K562 (cell line): ENCODE measurements around the gene CCNQ.

Experiments used
- ADNP ChIP-seq: fragments of 200-800 bp; sonication (Bioruptor generic); IDR thresholded peaks from 2 replicates; pipeline ENCODE4 v1.6.1; 2016; ENCODE audit warnings: missing genetic modification characterization, missing compliant biosample characterization
- CBFB ChIP-seq: sonication (generic); formaldehyde crosslinking; IDR thresholded peaks from 2 replicates; pipeline ENCODE4 v1.4.0; 2020; ENCODE audit warnings: mild to moderate bottlenecking, missing genetic modification reagents
- CC2D1A ChIP-seq: fragments of 450-650 bp; IDR thresholded peaks from 2 replicates; pipeline ENCODE4 v1.6.1; 2017; ENCODE audit warnings: mild to moderate bottlenecking
- CREB3L1 ChIP-seq: fragments of 450-650 bp; IDR thresholded peaks from 2 replicates; pipeline ENCODE4 v1.6.1; 2014; ENCODE audit warnings: low read depth, mild to moderate bottlenecking, moderate library complexity, borderline replicate concordance
- CREM ChIP-seq: IDR thresholded peaks from 2 replicates; pipeline ENCODE4 v1.6.1; 2014; ENCODE audit warnings: antibody characterized with exemption, low read depth
- KDM1A ChIP-seq, 2 experiments: fragments of 450-650 bp; IDR thresholded peaks; 2 replicates each; pipeline ENCODE4 v1.6.1; 2016; ENCODE audit warnings: mild to moderate bottlenecking in 2 of 2
- NRF1 ChIP-seq, 2 experiments: fragments of 450-650 bp; IDR thresholded peaks in 1 of 2; conservative IDR thresholded peaks in 1 of 2; 2 replicates each; pipeline ENCODE4 v1.6.1; 2014; ENCODE audit warnings: mild to moderate bottlenecking in 2 of 2
- TCF7L2 ChIP-seq: fragments of 150-350 bp; IDR thresholded peaks from 2 replicates; pipeline ENCODE4 v1.6.1; 2016; ENCODE audit warnings: low read depth, mild to moderate bottlenecking, low read length, moderate library complexity

- TF ChIP-seq KDM1A (IDR thresholded peaks at IDR 0.05) (no peak), CREB3L1 (no peak), CC2D1A (no peak), CREM (no peak), TCF7L2 (no peak), ADNP (tag) (no peak), CBFB (no peak), NRF1 (conservative IDR thresholded peaks at IDR 0.05 in 1 of 2, IDR thresholded peaks at IDR 0.05 in 1 of 2) (no peak)
Observed at GRCh38 chrX:153620576-153620975, 21.6 kb upstream of the CCNQ start.
